OCI-LY7 (cell line): ENCODE measurements around the gene GTPBP6. TPM values are rescaled to one million over a fixed set of nuclear protein-coding genes. Genes with fewer than 3 reads are reported as not detected.

Source experiments
- BruUV-seq: library from RNA; stranded (reverse); fragments of 400-500 nt; replicated peaks from 2 replicates; lab custom pipeline; 2021; lab: Mats Ljungman, UMichigan
- CTCF ChIA-PET: fragments of 300-600 bp; sonication (Branson Sonifier 250); formaldehyde crosslinking; loops from one replicate; lab custom pipeline; 2022; ENCODE audit warnings: antibody characterized with exemption; ENCODE audit not compliant: unreplicated experiment; lab: Charles Lee
- POLR2A ChIA-PET: fragments of 300-600 bp; sonication (Branson Sonifier 250); formaldehyde crosslinking; loops from one replicate; lab custom pipeline; 2022; ENCODE audit warnings: antibody characterized with exemption; lab: Charles Lee
- DNase-seq: peaks from one replicate; pipeline ENCODE4 v3.0.0-alpha.2; 2015; ENCODE audit warnings: low spot score
- H2AFZ ChIP-seq: fragments of 200-600 bp; sonication (generic), shearing (Covaris generic); 2 replicates; pipeline ENCODE4 v1.6.1; 2014; ENCODE audit warnings: mild to moderate bottlenecking, antibody characterized with exemption, low read length, moderate library complexity
- H3K27ac ChIP-seq: fragments of 200-600 bp; sonication (generic); 2 replicates; pipeline ENCODE4 v1.5.1; 2014; ENCODE audit warnings: mixed run types, low read depth, mild to moderate bottlenecking, moderate library complexity, low read length, inconsistent platforms; ENCODE audit not compliant: poor library complexity, severe bottlenecking
- H3K36me3 ChIP-seq: fragments of 200-600 bp; sonication (generic); 2 replicates; pipeline ENCODE4 v1.6.1; 2014; ENCODE audit warnings: mild to moderate bottlenecking, antibody characterized with exemption, low read length, moderate library complexity, mixed read lengths; ENCODE audit not compliant: insufficient read depth
- H3K4me1 ChIP-seq: fragments of 200-600 bp; sonication (generic); 2 replicates; pipeline ENCODE4 v1.5.1; 2014; ENCODE audit warnings: mild to moderate bottlenecking, low read length; ENCODE audit not compliant: insufficient read depth, poor library complexity, severe bottlenecking
- H3K4me2 ChIP-seq: fragments of 200-600 bp; sonication (generic); 2 replicates; pipeline ENCODE4 v1.6.1; 2014; ENCODE audit warnings: mild to moderate bottlenecking, low read length
- H3K4me3 ChIP-seq: fragments of 200-600 bp; sonication (generic); 2 replicates; pipeline ENCODE4 v1.5.1; 2014; ENCODE audit warnings: mild to moderate bottlenecking, low read depth, low read length; ENCODE audit not compliant: poor library complexity, severe bottlenecking
- H3K79me2 ChIP-seq: fragments of 200-600 bp; sonication (generic); 2 replicates; pipeline ENCODE4 v1.6.1; 2016; ENCODE audit warnings: low read depth, mild to moderate bottlenecking, low read length, moderate library complexity, mixed read lengths; ENCODE audit not compliant: insufficient read depth
- H3K9me2 ChIP-seq: fragments of 200-600 bp; sonication (generic); 2 replicates; pipeline ENCODE4 v1.6.1; 2016; ENCODE audit warnings: mild to moderate bottlenecking, low read length, mixed read lengths; ENCODE audit not compliant: insufficient read depth
- H3K9me3 ChIP-seq: fragments of 200-600 bp; sonication (generic); 2 replicates; pipeline ENCODE4 v1.6.1; 2014; ENCODE audit warnings: mild to moderate bottlenecking, mixed run types, low read length, mixed read lengths
- H4K20me1 ChIP-seq: fragments of 200-600 bp; sonication (generic); 2 replicates; pipeline ENCODE4 v1.6.1; 2014; ENCODE audit warnings: mild to moderate bottlenecking, antibody characterized with exemption, low read length, moderate library complexity, mixed read lengths; ENCODE audit not compliant: insufficient read depth
- EZH2phosphoT487 ChIP-seq: fragments of 200-600 bp; sonication (generic); IDR thresholded peaks from 2 replicates; pipeline ENCODE4 v1.6.1; 2018; ENCODE audit warnings: low read depth, borderline replicate concordance, mild to moderate bottlenecking, mixed run types, antibody characterized with exemption, low read length, moderate library complexity, mixed read lengths
- intact Hi-C: fragments of 100-400 bp; cut with micrococcal nuclease; formaldehyde crosslinking; loops from one replicate; pipeline ENCODE4 v1.10.0; 2022; ENCODE audit not compliant: unreplicated experiment
- total RNA-seq, 2 experiments: library from RNA; depleted of rRNA in 1 of 2; stranded (reverse); fragments of >200 nt in 1 of 2; shearing (Covaris generic) in 1 of 2; gene quantifications; 2 replicates each; pipeline ENCODE4 v1.2.3, GENCODE V29; 2014 to 2022
- TF ChIP-seq, protein P1 (sequence below): fragments of 200-600 bp; sonication (generic); conservative IDR thresholded peaks from 2 replicates; pipeline ENCODE4 v1.5.1; 2014; ENCODE audit warnings: mild to moderate bottlenecking, antibody characterized with exemption, low read length, moderate library complexity, mixed read lengths

Gene GTPBP6
- total RNA-seq, 2 experiments from 2014 or later, result 36.3 to 53.6 TPM

DNA sequence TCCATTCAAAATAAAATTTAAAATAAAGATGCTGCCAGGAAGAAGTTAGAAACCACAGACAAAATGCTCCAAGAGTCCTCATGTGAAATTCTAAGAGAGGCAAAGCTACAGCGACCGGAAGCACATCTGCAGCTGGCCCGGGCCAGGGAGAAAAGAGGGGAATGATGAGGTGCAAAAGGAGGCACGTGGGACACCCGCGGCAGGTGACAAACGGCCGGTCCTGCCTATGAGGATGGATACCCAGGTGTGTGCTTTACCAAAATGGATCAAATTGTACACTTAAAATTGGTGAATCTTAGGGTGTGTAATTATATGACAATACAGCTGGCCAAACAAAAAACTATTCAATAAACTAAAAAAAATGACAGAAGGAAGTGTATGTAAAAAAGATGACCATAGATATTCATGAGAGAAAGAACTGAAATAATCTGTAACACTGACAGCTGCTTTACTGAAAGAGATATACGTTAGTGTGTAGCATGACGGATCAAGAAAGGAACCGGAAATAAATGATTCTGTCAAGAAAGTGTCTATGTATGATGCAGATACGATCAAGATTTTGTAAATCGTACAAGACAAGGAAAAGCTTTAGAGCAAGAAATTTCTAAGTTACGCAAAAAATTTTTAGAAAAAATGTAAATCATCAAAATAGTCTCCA, 38.6 kb upstream of the GTPBP6 start:
- H3K79me2 ChIP-seq, result peaks cover 53% of the 10 kb centered on the region
- H3K27ac ChIP-seq, result no peak overlapping the region
- H3K4me2 ChIP-seq, result no peak overlapping the region
- H3K9me3 ChIP-seq, result no peaks in the 10 kb centered on the region
- no peak overlapping the region for H3K4me3 ChIP-seq
- TSS peak; percentile 41 for BruUV-seq
- H3K36me3 ChIP-seq, result peaks cover 98% of the 10 kb centered on the region
- H2AFZ ChIP-seq, result no peak overlapping the region
- TF ChIP-seq, protein P1, sequence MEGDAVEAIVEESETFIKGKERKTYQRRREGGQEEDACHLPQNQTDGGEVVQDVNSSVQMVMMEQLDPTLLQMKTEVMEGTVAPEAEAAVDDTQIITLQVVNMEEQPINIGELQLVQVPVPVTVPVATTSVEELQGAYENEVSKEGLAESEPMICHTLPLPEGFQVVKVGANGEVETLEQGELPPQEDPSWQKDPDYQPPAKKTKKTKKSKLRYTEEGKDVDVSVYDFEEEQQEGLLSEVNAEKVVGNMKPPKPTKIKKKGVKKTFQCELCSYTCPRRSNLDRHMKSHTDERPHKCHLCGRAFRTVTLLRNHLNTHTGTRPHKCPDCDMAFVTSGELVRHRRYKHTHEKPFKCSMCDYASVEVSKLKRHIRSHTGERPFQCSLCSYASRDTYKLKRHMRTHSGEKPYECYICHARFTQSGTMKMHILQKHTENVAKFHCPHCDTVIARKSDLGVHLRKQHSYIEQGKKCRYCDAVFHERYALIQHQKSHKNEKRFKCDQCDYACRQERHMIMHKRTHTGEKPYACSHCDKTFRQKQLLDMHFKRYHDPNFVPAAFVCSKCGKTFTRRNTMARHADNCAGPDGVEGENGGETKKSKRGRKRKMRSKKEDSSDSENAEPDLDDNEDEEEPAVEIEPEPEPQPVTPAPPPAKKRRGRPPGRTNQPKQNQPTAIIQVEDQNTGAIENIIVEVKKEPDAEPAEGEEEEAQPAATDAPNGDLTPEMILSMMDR, result no peak
- TF ChIP-seq EZH2phosphoT487, result no peak
- H3K4me1 ChIP-seq, result no peaks in the 10 kb centered on the region
- no peaks in the 10 kb centered on the region for H3K9me2 ChIP-seq
- intact Hi-C loops, result no loop called here
- ChIA-PET POLR2A (no interaction called here), CTCF (no interaction called here)
- DNase-seq, result no peak
- no peaks in the 10 kb centered on the region for H4K20me1 ChIP-seq

DNA sequence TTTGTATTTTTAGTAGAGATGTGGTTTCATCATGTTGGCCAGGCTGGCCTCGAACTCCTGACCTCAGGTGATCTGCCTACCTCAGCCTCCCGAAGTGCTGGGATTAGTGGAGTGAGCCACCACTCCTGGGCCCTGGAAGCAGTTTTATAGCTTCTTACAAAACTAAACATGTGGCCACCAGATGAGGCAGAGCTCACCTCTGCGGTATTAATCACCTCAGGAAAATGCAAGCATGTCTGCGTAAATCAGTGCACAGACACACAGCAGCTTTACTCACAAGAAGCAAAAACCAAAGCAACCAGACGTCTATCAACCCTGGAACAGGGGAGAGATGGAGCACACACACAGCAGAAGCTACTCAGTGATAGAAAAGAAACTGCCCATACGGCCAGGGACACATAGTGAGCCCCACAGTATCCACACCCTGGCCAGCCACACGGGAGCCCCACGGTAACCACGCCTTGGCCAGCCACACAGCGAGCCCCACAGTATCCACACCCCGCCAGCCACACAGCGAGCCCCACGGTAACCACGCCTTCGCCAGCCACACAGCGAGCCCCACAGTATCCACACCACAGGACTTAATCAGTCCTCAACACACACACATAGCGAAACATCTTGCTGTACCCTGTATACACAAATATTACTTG, 37.9 kb upstream of the GTPBP6 start:
- Histone ChIP-seq H3K27ac (no peak overlapping the region), H3K9me3 (no peaks in the 10 kb centered on the region), H3K36me3 (peaks cover 97% of the 10 kb centered on the region), H3K79me2 (peaks cover 58% of the 10 kb centered on the region), H3K9me2 (no peaks in the 10 kb centered on the region), H3K4me2 (no peak overlapping the region), H2AFZ (no peak overlapping the region), H3K4me3 (no peak overlapping the region), H4K20me1 (no peaks in the 10 kb centered on the region), H3K4me1 (no peaks in the 10 kb centered on the region)
- POLR2A ChIA-PET, result no interaction called here
- BruUV-seq, result no TSS peak
- no peak for TF ChIP-seq EZH2phosphoT487
- TF ChIP-seq, protein P1, result no peak
- intact Hi-C loops, result no loop called here
- CTCF ChIA-PET, result no interaction called here
- no peak for DNase-seq
